Peyer's patch (tissue), 4 donors: ENCODE data around the gene NEMF.

Source experiments
- POLR2A ChIP-seq, 2 donors: fragments of 450-650 bp; IDR thresholded peaks; one replicate each; pipeline ENCODE4 v1.5.1; 2017; ENCODE audit warnings: antibody characterized with exemption in 2 of 2, mild to moderate bottlenecking in 2 of 2, moderate library complexity in 2 of 2
- TF ChIP-seq, protein P1 (sequence below), 6 experiments: fragments of 450-650 bp in 4 of 6; fragments of 200-600 bp in 2 of 6; sonication (generic) in 1 of 6; IDR thresholded peaks; one replicate each; pipeline ENCODE4 v1.5.1; 2017 to 2019; ENCODE audit warnings: antibody characterized with exemption in 6 of 6, mild to moderate bottlenecking in 3 of 6, moderate library complexity in 1 of 6

DNA sequence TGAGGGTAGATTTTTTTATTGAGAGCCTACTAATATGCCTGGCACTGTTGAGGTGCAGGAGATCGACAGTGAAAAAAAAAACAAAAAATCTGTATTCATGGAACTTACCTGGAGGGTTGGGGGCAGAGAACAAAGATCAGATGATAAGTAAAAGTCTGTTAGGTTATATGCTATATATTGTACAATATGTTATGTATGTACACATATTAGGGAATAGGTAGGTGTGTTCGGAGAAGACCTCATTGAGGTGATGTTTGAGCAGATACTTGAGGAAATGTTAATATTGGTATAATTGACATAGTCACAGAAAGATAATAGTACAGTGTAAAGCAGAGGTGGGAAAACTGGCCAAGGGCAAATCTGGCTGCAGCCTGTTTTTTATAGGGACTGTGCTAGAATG is 45.9 kb upstream of the NEMF start:
- no peak for TF ChIP-seq POLR2A (IDR thresholded peaks at IDR 0.05)
- TF ChIP-seq, protein P1, sequence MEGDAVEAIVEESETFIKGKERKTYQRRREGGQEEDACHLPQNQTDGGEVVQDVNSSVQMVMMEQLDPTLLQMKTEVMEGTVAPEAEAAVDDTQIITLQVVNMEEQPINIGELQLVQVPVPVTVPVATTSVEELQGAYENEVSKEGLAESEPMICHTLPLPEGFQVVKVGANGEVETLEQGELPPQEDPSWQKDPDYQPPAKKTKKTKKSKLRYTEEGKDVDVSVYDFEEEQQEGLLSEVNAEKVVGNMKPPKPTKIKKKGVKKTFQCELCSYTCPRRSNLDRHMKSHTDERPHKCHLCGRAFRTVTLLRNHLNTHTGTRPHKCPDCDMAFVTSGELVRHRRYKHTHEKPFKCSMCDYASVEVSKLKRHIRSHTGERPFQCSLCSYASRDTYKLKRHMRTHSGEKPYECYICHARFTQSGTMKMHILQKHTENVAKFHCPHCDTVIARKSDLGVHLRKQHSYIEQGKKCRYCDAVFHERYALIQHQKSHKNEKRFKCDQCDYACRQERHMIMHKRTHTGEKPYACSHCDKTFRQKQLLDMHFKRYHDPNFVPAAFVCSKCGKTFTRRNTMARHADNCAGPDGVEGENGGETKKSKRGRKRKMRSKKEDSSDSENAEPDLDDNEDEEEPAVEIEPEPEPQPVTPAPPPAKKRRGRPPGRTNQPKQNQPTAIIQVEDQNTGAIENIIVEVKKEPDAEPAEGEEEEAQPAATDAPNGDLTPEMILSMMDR (IDR thresholded peaks at IDR 0.05): no peak
